ENCODE data around the gene ADAMTS7.
"Not testable (repeated sequence)": the region's sequence is repeated elsewhere in the genome, so short reads cannot be mapped to it uniquely, and the experiment has no call there.

The ADAMTS7 gene

GRCh38 chr15:78753751-78754535 is 57.3 kb downstream of the ADAMTS7 start:
- not testable (repeated sequence) for DNase-seq (ENCODE audit: low read depth in 3 of 3)

- DNase-seq (ENCODE audit: low read depth in 3 of 3) = not testable (repeated sequence)
Measured at GRCh38 chr15:78753359-78753659, 58.0 kb downstream of the ADAMTS7 start.

DNA sequence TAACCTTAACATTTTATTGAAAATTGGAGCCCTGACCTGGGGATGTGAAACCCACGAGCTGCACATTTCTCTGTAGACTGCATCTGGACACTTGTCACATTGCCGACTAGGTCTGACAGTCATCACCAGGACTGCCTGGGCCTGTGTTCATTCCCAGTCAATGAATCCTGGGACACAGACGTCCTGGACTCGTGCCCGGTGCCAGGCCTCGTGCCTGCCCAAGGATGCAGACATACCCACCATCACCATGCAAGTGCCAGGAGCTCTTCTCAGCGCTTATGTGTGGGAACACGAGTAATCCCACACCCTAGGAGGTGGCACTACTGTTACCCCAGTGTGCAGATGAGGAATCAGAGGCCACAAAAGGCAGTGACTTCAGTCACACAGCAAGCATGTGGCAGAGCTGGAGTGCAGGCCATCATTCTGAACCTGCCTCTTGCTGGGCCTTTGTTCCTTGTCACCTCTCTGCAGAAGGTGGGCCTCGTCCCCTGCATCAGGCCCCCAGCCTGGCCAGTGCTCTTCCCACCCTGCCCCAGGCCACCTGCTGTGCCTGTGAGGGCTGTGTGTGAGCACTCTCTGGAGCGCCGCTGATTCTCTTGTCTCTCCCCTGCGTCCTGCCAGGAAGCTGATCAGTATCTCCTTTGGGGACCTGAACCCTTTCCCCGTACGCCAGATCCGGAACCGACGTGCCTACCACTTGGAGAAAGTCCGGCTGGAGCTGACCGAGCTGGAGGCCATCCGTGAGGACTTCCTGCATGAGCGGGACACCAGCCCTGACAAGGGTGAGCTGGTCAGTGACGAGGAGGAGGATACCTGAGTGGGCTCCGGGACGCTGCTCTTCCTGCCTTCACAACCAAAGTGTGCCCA is 58.5 kb downstream of the ADAMTS7 start:
- DNase-seq (ENCODE audit: low read depth in 3 of 3) = no peak

DNA sequence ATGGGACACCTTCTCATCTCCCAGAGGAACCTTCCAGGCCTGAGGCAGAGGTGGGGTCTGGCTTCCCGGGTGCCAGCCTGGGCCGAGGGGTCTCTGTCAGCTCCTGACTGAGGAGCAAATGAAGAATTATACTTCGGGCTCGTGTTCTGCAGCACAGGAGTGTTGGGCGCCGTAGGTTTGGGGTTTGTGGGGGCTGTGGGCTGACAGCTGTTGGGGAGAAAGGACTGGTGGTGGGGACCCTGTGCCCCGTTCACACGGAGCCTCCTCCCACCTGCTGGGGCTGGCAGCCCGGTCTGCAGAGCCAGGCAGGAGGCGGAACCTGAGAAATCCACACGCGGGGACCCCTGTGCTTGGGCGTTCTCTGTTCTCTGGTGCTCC is 59.7 kb downstream of the ADAMTS7 start:
- no peak for DNase-seq (ENCODE audit: low read depth in 3 of 3)

GRCh38 chr15:78750974-78751601 is 60.2 kb downstream of the ADAMTS7 start:
- DNase-seq (ENCODE audit: low read depth in 3 of 3) = peak; percentile 88 to 93 (median 89)

- no peak for DNase-seq (ENCODE audit: low read depth in 3 of 3)
Measured at GRCh38 chr15:78750566-78750965, 60.7 kb downstream of the ADAMTS7 start.

GRCh38 chr15:78749831-78750230 is 61.4 kb downstream of the ADAMTS7 start:
- no peak for DNase-seq (ENCODE audit: low read depth in 3 of 3)

GRCh38 chr15:78747877-78748276 is 63.4 kb downstream of the ADAMTS7 start:
- DNase-seq (ENCODE audit: low read depth in 3 of 3) = not testable (repeated sequence)

- not testable (repeated sequence) for DNase-seq (ENCODE audit: low read depth in 3 of 3)
Measured at GRCh38 chr15:78741674-78742073, 69.6 kb downstream of the ADAMTS7 start.

- DNase-seq (ENCODE audit: low read depth in 3 of 3) = no peak
Measured at GRCh38 chr15:78740904-78741274, 70.4 kb downstream of the ADAMTS7 start.

DNA sequence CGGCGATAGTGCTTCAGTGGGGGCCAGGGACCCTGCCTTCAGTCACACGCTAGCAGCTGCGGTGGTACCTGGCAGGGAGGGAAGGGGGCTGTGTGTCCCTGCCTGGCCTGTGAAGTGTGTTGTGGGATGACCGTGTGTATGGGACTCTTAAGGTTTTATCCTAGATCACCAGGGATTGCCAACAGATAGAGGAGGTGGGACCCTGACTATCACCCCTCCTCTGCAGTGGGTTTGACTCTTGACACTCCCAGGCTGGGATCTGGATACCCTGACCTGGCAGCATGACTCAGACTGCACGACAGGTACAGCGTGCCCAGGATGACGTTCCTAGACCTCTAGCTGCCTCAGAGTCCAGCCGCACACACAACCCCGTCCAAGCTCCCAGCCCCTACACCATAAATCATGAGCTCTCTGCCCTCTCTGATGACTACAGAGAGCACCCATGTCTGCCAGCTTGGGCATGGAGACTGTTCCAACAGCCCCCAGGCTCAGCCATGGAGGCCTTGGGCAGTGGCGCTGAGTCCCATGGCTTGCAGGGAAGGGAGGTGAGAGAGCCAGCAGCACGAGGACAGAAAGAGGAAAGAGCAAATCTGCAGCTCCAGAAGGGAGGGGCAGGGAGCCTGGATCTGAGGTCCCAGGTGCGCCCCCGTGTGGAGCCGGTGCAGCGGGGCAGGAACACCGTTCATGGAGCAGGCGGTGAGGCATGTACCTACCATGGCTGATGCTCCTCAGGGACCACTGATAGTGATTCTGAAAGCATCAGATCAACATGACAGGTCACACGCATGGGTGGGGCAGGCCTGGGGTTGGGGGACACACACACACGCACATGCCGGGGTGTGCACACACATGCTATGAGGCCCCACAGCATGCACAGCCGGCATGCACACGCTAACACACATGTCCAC is 71.0 kb downstream of the ADAMTS7 start:
- peak in 2 of 3 donors; percentile 46 to 72 for DNase-seq (ENCODE audit: low read depth in 3 of 3)

DNA sequence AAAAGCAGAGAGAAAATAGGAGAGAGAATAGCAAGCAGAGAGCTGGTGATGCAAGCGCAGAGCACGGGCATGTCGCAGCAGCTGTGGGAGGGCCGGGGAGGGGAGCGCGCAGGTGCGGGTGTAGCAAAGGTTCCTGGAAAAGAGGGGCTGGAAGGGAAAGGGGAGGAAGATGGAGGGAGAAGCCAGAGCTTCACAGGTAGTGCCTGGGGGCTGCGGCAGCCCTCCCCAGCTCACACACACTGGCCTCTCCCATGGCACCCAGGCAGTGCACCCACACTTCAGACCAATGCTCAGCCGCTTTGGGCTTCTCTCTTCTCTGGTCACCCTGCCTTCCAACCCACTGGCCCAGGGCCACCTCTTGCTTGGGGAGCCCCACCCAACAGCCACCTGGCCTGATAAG is 72.1 kb downstream of the ADAMTS7 start:
- no peak for DNase-seq (ENCODE audit: low read depth in 3 of 3)

DNA sequence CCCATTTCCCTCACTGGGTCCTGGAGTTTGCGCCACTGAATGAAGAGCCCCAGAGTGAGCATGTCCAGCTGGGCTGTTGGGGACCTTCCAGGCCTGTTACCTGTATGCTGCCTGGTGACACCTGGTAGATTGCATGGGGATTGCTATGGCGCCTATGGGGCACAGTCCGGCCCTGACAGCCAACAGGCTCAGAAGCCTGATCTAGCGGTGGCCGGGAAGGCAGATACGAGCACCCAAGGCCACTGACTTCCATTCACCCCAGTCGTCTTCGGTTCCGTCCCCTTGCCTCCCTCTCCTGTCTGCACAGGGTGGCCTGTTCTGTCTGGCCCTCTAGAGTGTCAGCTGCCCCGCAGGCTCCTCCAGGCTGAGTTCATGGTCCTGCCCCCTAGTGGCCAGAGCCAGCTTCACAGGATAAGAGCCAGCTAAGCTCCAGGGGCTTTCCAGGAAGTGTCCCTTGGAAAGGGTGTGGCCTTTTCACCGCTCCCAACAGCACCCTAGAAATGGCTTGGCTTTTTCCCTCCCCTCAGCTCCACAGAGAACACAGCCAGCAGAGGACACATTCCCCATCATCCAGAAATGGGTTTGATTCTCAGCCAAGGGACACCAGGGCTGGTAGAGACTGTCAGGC is 73.2 kb downstream of the ADAMTS7 start:
- DNase-seq (ENCODE audit: low read depth in 3 of 3) = peak in 2 of 3 donors; percentile 32 to 47

- DNase-seq (ENCODE audit: low read depth in 3 of 3) = no peak
Measured at GRCh38 chr15:78737187-78737820, 74.0 kb downstream of the ADAMTS7 start.

DNA sequence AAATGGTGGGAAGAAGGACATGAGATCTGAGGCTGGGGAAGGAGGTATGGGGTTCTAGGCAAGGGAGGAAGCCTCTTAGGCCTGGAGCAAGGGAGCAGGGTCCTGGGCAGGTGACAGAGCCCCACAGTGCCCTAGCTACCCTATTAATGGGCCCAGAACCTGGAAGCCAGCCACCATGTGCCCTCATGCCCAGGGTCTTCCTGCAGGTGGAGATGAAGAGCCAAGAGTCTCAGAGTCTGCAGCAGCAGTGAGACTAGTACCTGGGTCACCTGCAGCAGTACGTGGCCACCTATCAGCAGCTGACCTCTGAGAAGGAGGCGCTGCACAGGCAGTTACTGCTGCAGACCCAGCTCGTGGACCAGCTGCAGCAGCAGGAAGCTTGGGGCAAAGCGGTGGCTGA is 75.0 kb downstream of the ADAMTS7 start:
- DNase-seq (ENCODE audit: low read depth in 3 of 3) = not testable (repeated sequence)

- no peak for DNase-seq (ENCODE audit: low read depth in 3 of 3)
Measured at GRCh38 chr15:78734451-78735064, 76.7 kb downstream of the ADAMTS7 start.

GRCh38 chr15:78732634-78733033 is 78.6 kb downstream of the ADAMTS7 start:
- no peak for DNase-seq (ENCODE audit: low read depth in 3 of 3)

DNA sequence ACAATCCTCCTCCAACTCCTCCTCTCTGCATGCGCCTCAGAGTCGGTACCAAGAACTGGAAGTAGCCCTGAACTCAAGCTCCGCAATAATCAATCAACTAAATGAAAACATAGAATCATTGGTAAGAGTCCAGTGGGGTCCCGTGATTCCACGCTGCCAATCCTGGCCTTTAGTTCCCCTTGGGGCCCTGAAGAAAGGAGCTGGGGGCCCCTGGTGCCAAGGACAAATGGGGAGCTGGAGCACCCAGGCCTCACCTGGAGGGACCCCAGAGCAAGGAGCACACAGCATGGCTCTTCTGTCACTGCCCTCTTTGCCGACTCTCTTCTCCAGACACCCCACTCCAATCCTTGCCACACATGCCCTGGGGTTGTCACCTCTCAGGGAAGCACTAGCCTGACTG is 80.3 kb downstream of the ADAMTS7 start:
- no peak for DNase-seq (ENCODE audit: low read depth in 3 of 3)

- not testable (repeated sequence) for DNase-seq (ENCODE audit: low read depth in 3 of 3)
Measured at GRCh38 chr15:78728427-78728826, 82.8 kb downstream of the ADAMTS7 start.

GRCh38 chr15:78727561-78727960 is 83.7 kb downstream of the ADAMTS7 start:
- no peak for DNase-seq (ENCODE audit: low read depth in 3 of 3)
